Natural killer cell (primary cell): ENCODE data around the gene MORN5. TPM values are rescaled to one million over a fixed set of nuclear protein-coding genes. Genes with fewer than 3 reads are reported as not detected.

Experiments used
- ATAC-seq, 3 donors: fragments of 150-1000 bp in 2 of 3; fragments of 200-7000 bp in 1 of 3; cut with Tn5 transposase; 1 replicate in 1 of 3; 2 replicates in 2 of 3; pipeline ENCODE4 v1.10.0; 2021; ENCODE audit warnings: mild to moderate bottlenecking in 2 of 3, moderate library complexity in 2 of 3
- DNase-seq, 2 donors: peaks; one replicate each; pipeline versions ENCODE4 v3.0.0 to v3.0.0-alpha.2; 2013 to 2021; ENCODE audit warnings: mixed read lengths in 1 of 2
- H3K27ac ChIP-seq: one replicate; pipeline ENCODE4 v1.5.1; 2013; ENCODE audit warnings: mild to moderate bottlenecking, low read length
- H3K27me3 ChIP-seq: one replicate; pipeline ENCODE4 v1.6.1; 2013; ENCODE audit warnings: low read length; ENCODE audit not compliant: control insufficient read depth, insufficient read depth
- H3K36me3 ChIP-seq: one replicate; pipeline ENCODE4 v1.6.1; 2013; ENCODE audit warnings: low read length; ENCODE audit not compliant: control insufficient read depth, insufficient read depth
- H3K4me1 ChIP-seq: one replicate; pipeline ENCODE4 v1.6.1; 2013; ENCODE audit warnings: low read length; ENCODE audit not compliant: control insufficient read depth, insufficient read depth
- H3K4me3 ChIP-seq: one replicate; pipeline ENCODE4 v1.5.1; 2013; ENCODE audit warnings: low read length
- H3K9me3 ChIP-seq: one replicate; pipeline ENCODE4 v1.6.1; 2013; ENCODE audit warnings: low read length; ENCODE audit not compliant: control insufficient read depth, insufficient read depth
- H3K27ac Mint-ChIP-seq, 2 donors: one replicate each; pipeline ENCODE4 v1.8.0; 2022; ENCODE audit warnings: mild to moderate bottlenecking in 2 of 2, mixed read lengths in 2 of 2, moderate library complexity in 1 of 2
- H3K27me3 Mint-ChIP-seq, 2 donors: one replicate each; pipeline ENCODE4 v1.8.0; 2022; ENCODE audit warnings: low read depth in 2 of 2, mixed read lengths in 2 of 2
- H3K36me3 Mint-ChIP-seq: one replicate; pipeline ENCODE4 v1.8.0; 2022; ENCODE audit warnings: mixed read lengths
- H3K4me1 Mint-ChIP-seq, 2 donors: one replicate each; pipeline ENCODE4 v1.8.0; 2022; ENCODE audit warnings: mixed read lengths in 2 of 2
- H3K4me3 Mint-ChIP-seq: one replicate; pipeline ENCODE4 v1.8.0; 2022; ENCODE audit warnings: mild to moderate bottlenecking, moderate library complexity, mixed read lengths
- H3K9me3 Mint-ChIP-seq, 2 donors: one replicate each; pipeline ENCODE4 v1.8.0; 2022; ENCODE audit warnings: mixed read lengths in 2 of 2
- CTCF ChIP-seq: fragments of 200-600 bp; IDR thresholded peaks from one replicate; pipeline ENCODE4 v1.8.0; 2022; ENCODE audit warnings: antibody characterized with exemption
- WGBS: methylation state at CpG from one replicate; pipeline ENCODE4 v1.1.7; 2013; ENCODE audit warnings: missing lambda C conversion rate; ENCODE audit not compliant: insufficient coverage; 5-methylcytosine and 5-hydroxymethylcytosine counted together
- intact Hi-C: fragments of 100-400 bp; cut with micrococcal nuclease; formaldehyde crosslinking; loops from one replicate; pipeline ENCODE4 v1.14.2; 2022
- total RNA-seq, 4 donors: library from RNA; stranded (reverse); fragments of 120-200 nt in 1 of 4; gene quantifications; one replicate each; pipeline versions ENCODE4 v1.2.3 to v1.2.4, GENCODE V29; 2013 to 2022

The MORN5 gene
- total RNA-seq, 3 donors from 2014 or later (not counting 1 experiment from before 2014, with no cell fraction given), result not detected

- WGBS, result 90% methylated on average over 2 of the region's 2 CpGs
- H3K36me3 Mint-ChIP-seq, result no peaks in the 10 kb centered on the region
- TF ChIP-seq CTCF, result no peak
- Histone ChIP-seq H3K4me1 (no peaks in the 10 kb centered on the region), H3K27me3 (no peaks in the 10 kb centered on the region), H3K9me3 (no peaks in the 10 kb centered on the region), H3K36me3 (no peaks in the 10 kb centered on the region), H3K27ac (no peak overlapping the region), H3K4me3 (no peak overlapping the region)
- no peak for ATAC-seq
- H3K9me3 Mint-ChIP-seq, result no peaks in the 10 kb centered on the region
- intact Hi-C loops, result no loop called here
- H3K4me3 Mint-ChIP-seq, result no peak overlapping the region
- H3K27me3 Mint-ChIP-seq, result peaks cover 16 to 34% of the 10 kb centered on the region in 2 donors
- H3K4me1 Mint-ChIP-seq, result no peaks in the 10 kb centered on the region
- DNase-seq, result no peak
- H3K27ac Mint-ChIP-seq, result no peak overlapping the region
These were observed 17.2 kb downstream of the MORN5 start for GRCh38 chr9:122176916-122177315.

DNA sequence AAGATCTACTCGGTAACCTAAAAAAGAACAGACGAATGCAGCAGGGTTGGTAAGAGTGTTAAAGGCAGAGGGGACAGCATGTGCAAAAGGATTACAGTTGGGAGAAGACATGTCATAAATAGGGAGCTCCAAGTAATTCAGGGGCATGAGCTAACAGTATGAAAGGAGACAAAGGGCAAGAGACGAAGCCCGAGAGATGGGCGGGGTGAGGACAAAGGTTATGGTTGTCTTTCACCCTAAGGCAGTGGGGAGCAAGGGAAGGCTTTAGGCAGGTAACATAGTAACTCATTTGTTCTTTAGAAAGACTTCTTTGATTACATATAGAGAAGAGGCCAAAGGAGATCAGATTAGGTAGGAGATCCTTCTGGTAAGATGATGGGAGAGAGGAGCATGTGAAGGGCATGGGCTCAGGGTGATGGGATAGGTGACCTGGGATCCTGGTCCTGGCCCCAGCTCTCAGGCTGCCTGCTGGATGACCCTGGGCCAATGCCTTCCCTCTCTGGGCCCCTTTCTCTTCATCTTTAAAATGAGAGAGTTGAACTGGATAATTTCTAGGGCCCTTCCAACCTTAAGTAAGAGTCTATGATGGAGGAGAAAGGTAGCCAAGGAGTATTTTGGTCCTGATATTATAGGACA lies 19.5 kb downstream of the MORN5 start:
- no peak for TF ChIP-seq CTCF
- 91% methylated on average over 5 of the region's 5 CpGs for WGBS

GRCh38 chr9:122179690-122180074 lies 20.0 kb downstream of the MORN5 start:
- Histone ChIP-seq H3K4me1 (no peaks in the 10 kb centered on the region), H3K36me3 (no peaks in the 10 kb centered on the region), H3K4me3 (no peak overlapping the region), H3K9me3 (no peaks in the 10 kb centered on the region), H3K27ac (no peak overlapping the region), H3K27me3 (no peaks in the 10 kb centered on the region)
- DNase-seq, result no peak
- TF ChIP-seq CTCF, result no peak
- Mint-ChIP-seq H3K27ac (no peak overlapping the region), H3K9me3 (no peaks in the 10 kb centered on the region), H3K4me3 (no peak overlapping the region), H3K4me1 (no peaks in the 10 kb centered on the region), H3K36me3 (no peaks in the 10 kb centered on the region), H3K27me3 (peaks cover 11 to 21% of the 10 kb centered on the region in 2 donors)
- no peak for ATAC-seq
- WGBS, result 80% methylated on average over 2 of the region's 2 CpGs
- intact Hi-C loops, result no loop called here

More for the DNA sequence above, 19.5 kb downstream of the MORN5 start:
- Mint-ChIP-seq H3K27me3 (peaks cover 12 to 23% of the 10 kb centered on the region in 2 donors), H3K9me3 (no peaks in the 10 kb centered on the region), H3K4me3 (no peak overlapping the region), H3K4me1 (no peaks in the 10 kb centered on the region), H3K36me3 (no peaks in the 10 kb centered on the region), H3K27ac (no peak overlapping the region)
- no peaks in the 10 kb centered on the region for H3K4me1 ChIP-seq
- DNase-seq (no peak), ATAC-seq (no peak)
- no peak overlapping the region for H3K27ac ChIP-seq
- H3K36me3 ChIP-seq, result no peaks in the 10 kb centered on the region
- no peak overlapping the region for H3K4me3 ChIP-seq
- intact Hi-C loops, result no loop called here
- no peaks in the 10 kb centered on the region for H3K9me3 ChIP-seq
- H3K27me3 ChIP-seq, result no peaks in the 10 kb centered on the region

- Histone ChIP-seq H3K27me3 (no peaks in the 10 kb centered on the region), H3K4me3 (no peak overlapping the region), H3K9me3 (no peaks in the 10 kb centered on the region), H3K36me3 (no peaks in the 10 kb centered on the region), H3K27ac (no peak overlapping the region), H3K4me1 (no peaks in the 10 kb centered on the region)
- intact Hi-C loops, result no loop called here
- TF ChIP-seq CTCF, result no peak
- DNase-seq (no peak), ATAC-seq (no peak)
- Mint-ChIP-seq H3K9me3 (no peaks in the 10 kb centered on the region), H3K4me1 (no peaks in the 10 kb centered on the region), H3K36me3 (no peaks in the 10 kb centered on the region), H3K27me3 (peaks cover 9 to 21% of the 10 kb centered on the region in 2 donors), H3K4me3 (no peak overlapping the region), H3K27ac (no peak overlapping the region)
- 65% methylated on average over 4 of the region's 4 CpGs for WGBS
These were observed 20.9 kb downstream of the MORN5 start for GRCh38 chr9:122180633-122181032.
